ENCODE measurements around the gene AIMP1.

The AIMP1 gene

GRCh38 chr4:106336618-106337017 is 20.3 kb downstream of the AIMP1 start:
- Histone ChIP-seq H3K4me1 (ENCODE audit: control insufficient read depth, insufficient read depth, low read length) (no peaks in the 10 kb centered on the region), H3K9ac (ENCODE audit: low read depth, low read length) (no peak overlapping the region), H3K27me3 (ENCODE audit: control insufficient read depth, insufficient read depth, low read length) (no peaks in the 10 kb centered on the region), H3K4me3 (ENCODE audit: low read depth, low read length) (no peak overlapping the region), H3K9me3 (ENCODE audit: control insufficient read depth, insufficient read depth, low read length) (no peaks in the 10 kb centered on the region), H3K36me3 (ENCODE audit: control insufficient read depth, insufficient read depth, low read length) (peaks cover 16% of the 10 kb centered on the region)

- H3K36me3 ChIP-seq (ENCODE audit: control insufficient read depth, insufficient read depth, low read length) = peaks cover 14% of the 10 kb centered on the region
Observed at GRCh38 chr4:106337916-106338315, 21.6 kb downstream of the AIMP1 start.

GRCh38 chr4:106338671-106339070 is 22.3 kb downstream of the AIMP1 start:
- no peaks in the 10 kb centered on the region for H3K9me3 ChIP-seq (ENCODE audit: control insufficient read depth, insufficient read depth, low read length)
- no peak overlapping the region for H3K4me3 ChIP-seq (ENCODE audit: low read depth, low read length)
- peaks cover 14% of the 10 kb centered on the region for H3K36me3 ChIP-seq (ENCODE audit: control insufficient read depth, insufficient read depth, low read length)

More at GRCh38 chr4:106337916-106338315, 21.6 kb downstream of the AIMP1 start:
- Histone ChIP-seq H3K27me3 (ENCODE audit: control insufficient read depth, insufficient read depth, low read length) (no peaks in the 10 kb centered on the region), H3K9me3 (ENCODE audit: control insufficient read depth, insufficient read depth, low read length) (no peaks in the 10 kb centered on the region), H3K9ac (ENCODE audit: low read depth, low read length) (no peak overlapping the region), H3K4me3 (ENCODE audit: low read depth, low read length) (no peak overlapping the region), H3K4me1 (ENCODE audit: control insufficient read depth, insufficient read depth, low read length) (no peaks in the 10 kb centered on the region)

GRCh38 chr4:106339431-106339830 is 23.1 kb downstream of the AIMP1 start:
- no peaks in the 10 kb centered on the region for H3K9me3 ChIP-seq (ENCODE audit: control insufficient read depth, insufficient read depth, low read length)
- no peaks in the 10 kb centered on the region for H3K4me1 ChIP-seq (ENCODE audit: control insufficient read depth, insufficient read depth, low read length)
- peaks cover 14% of the 10 kb centered on the region for H3K36me3 ChIP-seq (ENCODE audit: control insufficient read depth, insufficient read depth, low read length)
- no peak overlapping the region for H3K4me3 ChIP-seq (ENCODE audit: low read depth, low read length)
- H3K9ac ChIP-seq (ENCODE audit: low read depth, low read length) = no peak overlapping the region
- H3K27me3 ChIP-seq (ENCODE audit: control insufficient read depth, insufficient read depth, low read length) = no peaks in the 10 kb centered on the region

More at GRCh38 chr4:106338671-106339070, 22.3 kb downstream of the AIMP1 start:
- H3K9ac ChIP-seq (ENCODE audit: low read depth, low read length) = no peak overlapping the region
- H3K27me3 ChIP-seq (ENCODE audit: control insufficient read depth, insufficient read depth, low read length) = no peaks in the 10 kb centered on the region
- H3K4me1 ChIP-seq (ENCODE audit: control insufficient read depth, insufficient read depth, low read length) = no peaks in the 10 kb centered on the region

- peaks cover 14% of the 10 kb centered on the region for H3K36me3 ChIP-seq (ENCODE audit: control insufficient read depth, insufficient read depth, low read length)
- H3K27me3 ChIP-seq (ENCODE audit: control insufficient read depth, insufficient read depth, low read length) = no peaks in the 10 kb centered on the region
- H3K9me3 ChIP-seq (ENCODE audit: control insufficient read depth, insufficient read depth, low read length) = no peaks in the 10 kb centered on the region
- H3K4me3 ChIP-seq (ENCODE audit: low read depth, low read length) = no peak overlapping the region
- H3K9ac ChIP-seq (ENCODE audit: low read depth, low read length) = no peak overlapping the region
- H3K4me1 ChIP-seq (ENCODE audit: control insufficient read depth, insufficient read depth, low read length) = no peaks in the 10 kb centered on the region
Observed at GRCh38 chr4:106340774-106341173, 24.4 kb downstream of the AIMP1 start.

- no peaks in the 10 kb centered on the region for H3K4me1 ChIP-seq (ENCODE audit: control insufficient read depth, insufficient read depth, low read length)
- H3K4me3 ChIP-seq (ENCODE audit: low read depth, low read length) = no peak overlapping the region
- H3K9ac ChIP-seq (ENCODE audit: low read depth, low read length) = no peak overlapping the region
- H3K9me3 ChIP-seq (ENCODE audit: control insufficient read depth, insufficient read depth, low read length) = no peaks in the 10 kb centered on the region
- H3K36me3 ChIP-seq (ENCODE audit: control insufficient read depth, insufficient read depth, low read length) = no peaks in the 10 kb centered on the region
- H3K27me3 ChIP-seq (ENCODE audit: control insufficient read depth, insufficient read depth, low read length) = no peaks in the 10 kb centered on the region
Observed at GRCh38 chr4:106343865-106344646, 27.7 kb downstream of the AIMP1 start.

GRCh38 chr4:106344647-106344970 is 28.3 kb downstream of the AIMP1 start:
- no peak overlapping the region for H3K4me3 ChIP-seq (ENCODE audit: low read depth, low read length)
- no peaks in the 10 kb centered on the region for H3K4me1 ChIP-seq (ENCODE audit: control insufficient read depth, insufficient read depth, low read length)
- no peaks in the 10 kb centered on the region for H3K9me3 ChIP-seq (ENCODE audit: control insufficient read depth, insufficient read depth, low read length)
- no peak overlapping the region for H3K9ac ChIP-seq (ENCODE audit: low read depth, low read length)
- H3K27me3 ChIP-seq (ENCODE audit: control insufficient read depth, insufficient read depth, low read length) = no peaks in the 10 kb centered on the region
- no peaks in the 10 kb centered on the region for H3K36me3 ChIP-seq (ENCODE audit: control insufficient read depth, insufficient read depth, low read length)

- no peaks in the 10 kb centered on the region for H3K9me3 ChIP-seq (ENCODE audit: control insufficient read depth, insufficient read depth, low read length)
- no peak overlapping the region for H3K4me3 ChIP-seq (ENCODE audit: low read depth, low read length)
- H3K4me1 ChIP-seq (ENCODE audit: control insufficient read depth, insufficient read depth, low read length) = no peaks in the 10 kb centered on the region
- H3K27me3 ChIP-seq (ENCODE audit: control insufficient read depth, insufficient read depth, low read length) = no peaks in the 10 kb centered on the region
- no peak overlapping the region for H3K9ac ChIP-seq (ENCODE audit: low read depth, low read length)
- no peaks in the 10 kb centered on the region for H3K36me3 ChIP-seq (ENCODE audit: control insufficient read depth, insufficient read depth, low read length)
Observed at GRCh38 chr4:106347167-106347566, 30.8 kb downstream of the AIMP1 start.

- H3K4me1 ChIP-seq (ENCODE audit: control insufficient read depth, insufficient read depth, low read length) = no peaks in the 10 kb centered on the region
- no peaks in the 10 kb centered on the region for H3K27me3 ChIP-seq (ENCODE audit: control insufficient read depth, insufficient read depth, low read length)
Observed at GRCh38 chr4:106351016-106351415, 34.7 kb downstream of the AIMP1 start.

GRCh38 chr4:106353786-106354185 is 37.4 kb downstream of the AIMP1 start:
- Histone ChIP-seq H3K9ac (ENCODE audit: low read depth, low read length) (no peak overlapping the region), H3K4me1 (ENCODE audit: control insufficient read depth, insufficient read depth, low read length) (no peaks in the 10 kb centered on the region), H3K9me3 (ENCODE audit: control insufficient read depth, insufficient read depth, low read length) (no peaks in the 10 kb centered on the region), H3K27me3 (ENCODE audit: control insufficient read depth, insufficient read depth, low read length) (no peaks in the 10 kb centered on the region), H3K4me3 (ENCODE audit: low read depth, low read length) (no peak overlapping the region), H3K36me3 (ENCODE audit: control insufficient read depth, insufficient read depth, low read length) (no peaks in the 10 kb centered on the region)

More at GRCh38 chr4:106351016-106351415, 34.7 kb downstream of the AIMP1 start:
- no peak overlapping the region for H3K4me3 ChIP-seq (ENCODE audit: low read depth, low read length)
- H3K36me3 ChIP-seq (ENCODE audit: control insufficient read depth, insufficient read depth, low read length) = no peaks in the 10 kb centered on the region
- no peaks in the 10 kb centered on the region for H3K9me3 ChIP-seq (ENCODE audit: control insufficient read depth, insufficient read depth, low read length)
- H3K9ac ChIP-seq (ENCODE audit: low read depth, low read length) = no peak overlapping the region

- Histone ChIP-seq H3K27me3 (ENCODE audit: control insufficient read depth, insufficient read depth, low read length) (no peaks in the 10 kb centered on the region), H3K4me3 (ENCODE audit: low read depth, low read length) (no peak overlapping the region), H3K9ac (ENCODE audit: low read depth, low read length) (no peak overlapping the region), H3K9me3 (ENCODE audit: control insufficient read depth, insufficient read depth, low read length) (no peaks in the 10 kb centered on the region), H3K4me1 (ENCODE audit: control insufficient read depth, insufficient read depth, low read length) (no peaks in the 10 kb centered on the region), H3K36me3 (ENCODE audit: control insufficient read depth, insufficient read depth, low read length) (no peaks in the 10 kb centered on the region)
Observed at GRCh38 chr4:106355193-106355592, 38.8 kb downstream of the AIMP1 start.

GRCh38 chr4:106358899-106359298 is 42.5 kb downstream of the AIMP1 start:
- Histone ChIP-seq H3K36me3 (ENCODE audit: control insufficient read depth, insufficient read depth, low read length) (no peaks in the 10 kb centered on the region), H3K9ac (ENCODE audit: low read depth, low read length) (no peak overlapping the region), H3K4me1 (ENCODE audit: control insufficient read depth, insufficient read depth, low read length) (no peaks in the 10 kb centered on the region), H3K9me3 (ENCODE audit: control insufficient read depth, insufficient read depth, low read length) (no peaks in the 10 kb centered on the region), H3K4me3 (ENCODE audit: low read depth, low read length) (no peak overlapping the region), H3K27me3 (ENCODE audit: control insufficient read depth, insufficient read depth, low read length) (no peaks in the 10 kb centered on the region)
